AG04449 (cell line): ENCODE results near the gene KCNMA1.

Experiments used
- CTCF ChIA-PET: fragments of 350-600 bp; formaldehyde crosslinking; extraction: SDS; loops from one replicate; lab custom pipeline; 2021; ENCODE audit warnings: antibody characterized with exemption; lab: Yijun Ruan, JAX
- POLR2A ChIA-PET: fragments of 400-600, 350-600 bp; formaldehyde crosslinking; extraction: SDS; loops from one replicate; lab custom pipeline; 2020; ENCODE audit warnings: antibody characterized with exemption, inconsistent platforms; lab: Yijun Ruan, JAX
- DNase-seq: peaks from one replicate; pipeline ENCODE4 v3.0.0-alpha.2; 2010; ENCODE audit warnings: low read depth, low spot score
- H3K4me3 ChIP-seq: 2 replicates; pipeline ENCODE4 v1.5.1; 2011; ENCODE audit warnings: low read depth, mild to moderate bottlenecking, control low read depth, low read length
- TF ChIP-seq, protein P1 (sequence below): IDR thresholded peaks from one replicate; pipeline ENCODE4 v1.5.1; 2011; ENCODE audit warnings: mild to moderate bottlenecking, moderate library complexity, low read length, control low read depth, inconsistent platforms; ENCODE audit not compliant: insufficient read depth; ENCODE audit errors: missing control alignments

KCNMA1 gene

DNA sequence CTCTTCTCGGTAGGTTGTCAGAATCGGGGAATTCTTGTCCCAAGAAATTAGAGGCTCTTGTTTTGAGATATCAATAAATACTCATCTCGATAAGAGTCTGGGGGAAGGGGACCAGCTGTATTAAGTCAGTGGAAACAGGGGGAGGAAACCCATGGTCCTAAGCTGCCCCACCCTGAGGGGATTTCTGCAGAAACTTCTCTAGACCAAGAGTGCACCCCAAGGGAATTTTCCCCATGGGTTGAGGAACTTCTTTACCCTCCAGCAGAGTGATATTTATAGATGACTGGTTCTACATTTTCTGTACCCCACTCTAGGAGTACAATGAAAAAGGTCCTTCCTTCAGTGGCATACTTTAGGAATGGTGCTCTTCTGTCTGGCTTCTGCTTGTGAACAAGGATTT lies 627.2 kb downstream of the KCNMA1 start:
- no peak overlapping the region for H3K4me3 ChIP-seq
- POLR2A ChIA-PET, result no interaction called here
- TF ChIP-seq, protein P1, sequence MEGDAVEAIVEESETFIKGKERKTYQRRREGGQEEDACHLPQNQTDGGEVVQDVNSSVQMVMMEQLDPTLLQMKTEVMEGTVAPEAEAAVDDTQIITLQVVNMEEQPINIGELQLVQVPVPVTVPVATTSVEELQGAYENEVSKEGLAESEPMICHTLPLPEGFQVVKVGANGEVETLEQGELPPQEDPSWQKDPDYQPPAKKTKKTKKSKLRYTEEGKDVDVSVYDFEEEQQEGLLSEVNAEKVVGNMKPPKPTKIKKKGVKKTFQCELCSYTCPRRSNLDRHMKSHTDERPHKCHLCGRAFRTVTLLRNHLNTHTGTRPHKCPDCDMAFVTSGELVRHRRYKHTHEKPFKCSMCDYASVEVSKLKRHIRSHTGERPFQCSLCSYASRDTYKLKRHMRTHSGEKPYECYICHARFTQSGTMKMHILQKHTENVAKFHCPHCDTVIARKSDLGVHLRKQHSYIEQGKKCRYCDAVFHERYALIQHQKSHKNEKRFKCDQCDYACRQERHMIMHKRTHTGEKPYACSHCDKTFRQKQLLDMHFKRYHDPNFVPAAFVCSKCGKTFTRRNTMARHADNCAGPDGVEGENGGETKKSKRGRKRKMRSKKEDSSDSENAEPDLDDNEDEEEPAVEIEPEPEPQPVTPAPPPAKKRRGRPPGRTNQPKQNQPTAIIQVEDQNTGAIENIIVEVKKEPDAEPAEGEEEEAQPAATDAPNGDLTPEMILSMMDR, result no peak
- CTCF ChIA-PET, result no interaction called here
- DNase-seq, result no peak

DNA sequence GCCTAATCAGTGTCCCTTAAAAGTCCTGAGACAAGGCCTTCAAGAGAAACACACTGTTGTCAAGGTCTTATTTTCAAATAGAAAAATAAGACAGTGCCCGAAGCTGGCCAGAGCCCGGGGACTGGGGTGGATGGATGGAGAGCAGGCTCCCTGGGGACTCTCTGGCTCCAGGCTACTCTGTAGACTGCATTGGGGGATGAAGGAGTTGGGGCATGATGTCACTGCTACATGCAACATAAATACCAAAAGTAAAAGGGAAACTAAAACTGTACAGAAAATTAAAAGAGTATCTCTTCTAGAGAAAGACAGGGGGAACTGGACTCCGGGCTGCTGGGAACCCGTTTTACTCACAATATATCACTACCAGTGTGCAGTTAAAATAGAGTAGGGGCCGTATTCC lies 629.8 kb downstream of the KCNMA1 start:
- no peak overlapping the region for H3K4me3 ChIP-seq
- TF ChIP-seq, protein P1, result no peak
- ChIA-PET POLR2A (no interaction called here), CTCF (interaction anchor here (0.9 to 5.4 kb wide), 3 partner anchors 10 to 23 kb away, joined by 4 to 45 read pairs (median 4); no protein-coding TSS in a partner anchor)
- no peak for DNase-seq

DNA sequence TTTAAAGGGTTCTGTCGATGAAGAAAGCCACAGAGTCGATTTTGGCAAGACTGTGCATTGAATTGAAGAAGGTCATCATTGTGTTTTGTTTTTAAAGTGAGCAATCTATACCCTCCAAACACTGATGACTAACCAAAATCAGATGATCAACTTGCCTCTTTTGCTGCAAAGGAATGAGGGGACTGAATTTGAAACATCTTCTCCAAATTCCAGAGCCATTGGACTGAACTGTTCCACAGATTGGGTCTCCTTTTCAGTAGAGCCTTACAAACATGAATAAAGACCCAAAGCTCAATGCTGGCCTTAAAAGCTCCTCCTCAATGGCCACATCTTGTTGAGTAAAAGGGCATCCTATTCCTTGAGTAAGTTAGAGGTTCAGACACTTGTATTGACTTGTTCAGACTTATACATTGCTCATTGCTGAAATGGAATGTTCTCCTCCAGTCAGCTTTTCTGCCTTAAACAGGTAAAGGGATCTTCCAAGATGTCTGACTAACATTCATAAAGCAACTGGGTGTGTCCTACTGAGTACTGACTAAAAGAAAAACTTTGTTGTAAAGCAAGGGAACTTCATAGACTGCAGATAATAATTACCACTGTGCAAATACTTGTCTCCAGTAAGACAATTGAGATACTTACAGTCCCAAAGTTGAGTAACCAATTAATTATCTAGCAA lies 630.6 kb downstream of the KCNMA1 start:
- TF ChIP-seq, protein P1, result no peak
- H3K4me3 ChIP-seq, result no peak overlapping the region
- POLR2A ChIA-PET, result no interaction called here
- CTCF ChIA-PET, result interaction anchor here (0.6 to 5.4 kb wide), 7 partner anchors 13 to 1558 kb away, joined by 3 to 45 read pairs (median 4); no protein-coding TSS in a partner anchor
- no peak for DNase-seq

DNA sequence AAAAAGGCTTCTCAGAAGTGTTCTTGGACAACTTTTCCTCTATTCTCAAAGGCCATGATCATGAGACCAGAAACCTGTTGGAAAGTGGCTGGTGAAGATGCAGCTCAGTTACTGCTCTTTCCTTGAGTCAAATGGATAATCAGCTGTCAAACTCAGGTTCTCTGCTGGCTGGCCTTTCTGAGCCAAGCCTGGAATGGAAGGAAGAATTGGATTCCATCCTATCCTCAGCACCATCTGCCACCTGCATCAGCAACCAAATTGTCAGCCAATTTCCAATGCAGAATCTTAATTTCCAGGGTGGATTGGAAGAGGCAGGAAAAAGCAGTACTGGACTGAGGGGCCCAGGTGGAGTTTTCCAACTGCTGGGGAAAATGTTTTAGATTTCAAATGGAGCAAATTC lies 631.7 kb downstream of the KCNMA1 start:
- CTCF ChIA-PET, result interaction anchor here (0.6 to 5.4 kb wide), 18 partner anchors 8 to 1610 kb away, joined by 3 to 45 read pairs (median 4); no protein-coding TSS in a partner anchor
- POLR2A ChIA-PET, result no interaction called here

DNA sequence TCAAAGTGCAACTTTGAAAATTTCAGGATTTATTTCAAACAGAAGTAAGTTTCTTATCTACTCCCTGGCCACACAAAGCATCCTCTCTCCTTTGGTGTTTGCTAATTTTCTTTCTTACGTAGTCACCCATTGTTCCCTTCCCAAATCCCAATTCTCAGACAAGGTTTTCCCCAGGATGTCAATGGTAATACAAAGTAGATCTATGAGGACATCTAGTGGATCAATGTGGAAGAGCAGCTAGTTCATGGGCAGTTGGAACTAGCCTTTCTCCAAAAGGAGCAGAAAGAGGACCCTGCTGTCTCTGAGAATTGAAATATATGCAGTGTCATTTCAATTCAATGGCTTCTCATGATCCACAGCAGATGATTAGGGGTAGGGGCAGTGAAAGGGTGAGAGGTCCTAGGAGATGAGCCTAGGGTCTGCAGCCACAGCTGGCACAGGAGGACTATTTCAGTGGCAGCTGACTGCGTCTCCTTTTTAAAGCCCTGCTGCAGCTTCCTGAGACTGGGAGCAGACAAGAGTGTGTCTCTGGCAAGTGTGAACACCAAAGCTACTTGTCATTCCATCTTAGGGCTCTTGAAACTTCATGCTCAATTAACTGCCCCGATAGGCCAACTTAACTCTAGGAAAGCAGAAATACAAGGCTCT lies 632.6 kb downstream of the KCNMA1 start:
- CTCF ChIA-PET, result interaction anchor here (0.7 to 5.4 kb wide), 26 partner anchors 9 to 1609 kb away, joined by 3 to 45 read pairs (median 5); partner anchors contain the start of gene ZNF503
- peak; percentile 9 for DNase-seq
- TF ChIP-seq, protein P1, result peak; percentile 67

More for the DNA sequence above, 631.7 kb downstream of the KCNMA1 start:
- DNase-seq, result no peak
- no peak overlapping the region for H3K4me3 ChIP-seq
- TF ChIP-seq, protein P1, result no peak

DNA sequence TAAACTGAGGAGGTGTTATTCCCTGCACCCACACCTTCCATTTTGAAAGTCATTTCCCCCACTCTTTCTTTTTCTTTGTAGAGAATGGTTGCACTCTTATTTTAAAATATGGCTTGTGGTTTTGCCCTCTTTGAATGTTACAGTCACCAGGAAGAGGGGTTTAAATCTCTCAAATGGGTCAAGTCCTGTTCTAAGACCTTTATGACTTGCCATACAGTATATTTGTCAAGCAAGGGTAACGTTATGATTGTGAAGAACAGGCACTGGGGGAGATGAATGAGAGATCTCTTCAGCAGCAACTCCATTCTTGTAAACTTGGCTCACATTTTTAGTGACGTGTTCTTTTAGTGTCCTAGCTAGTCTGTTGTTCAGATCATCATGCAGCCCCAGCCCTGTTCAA lies 634.7 kb downstream of the KCNMA1 start:
- TF ChIP-seq, protein P1, result no peak
- DNase-seq, result no peak
- no peak overlapping the region for H3K4me3 ChIP-seq
- POLR2A ChIA-PET, result no interaction called here
- CTCF ChIA-PET, result interaction anchor here (1.8 kb wide), 1 partner anchor 10 kb away, joined by 5 read pairs; no protein-coding TSS in a partner anchor

More for the DNA sequence above, 632.6 kb downstream of the KCNMA1 start:
- POLR2A ChIA-PET, result no interaction called here
- H3K4me3 ChIP-seq, result no peak overlapping the region
